DOHH2 (cell line): Measurements from ENCODE around the gene AMZ1.

Source experiments
- H3F3A ChIP-seq: fragments of 200-600 bp; sonication (generic), shearing (Covaris generic); 2 replicates; pipeline ENCODE4 v1.6.0; 2016; ENCODE audit warnings: antibody characterized with exemption, mild to moderate bottlenecking; ENCODE audit not compliant: control insufficient read depth, insufficient read depth
- H3K27ac ChIP-seq: fragments of 200-600 bp; sonication (generic); 2 replicates; pipeline ENCODE4 v1.5.1; 2014; ENCODE audit warnings: low read depth, mild to moderate bottlenecking, low read length, moderate library complexity
- H3K27me3 ChIP-seq: fragments of 200-600 bp; sonication (generic); 2 replicates; pipeline ENCODE4 v1.6.1; 2014; ENCODE audit warnings: mild to moderate bottlenecking, low read length, mixed read lengths; ENCODE audit not compliant: control insufficient read depth
- H3K36me3 ChIP-seq: fragments of 200-600 bp; sonication (generic); 2 replicates; pipeline ENCODE4 v1.6.1; 2014; ENCODE audit warnings: mild to moderate bottlenecking, low read length, moderate library complexity, mixed read lengths; ENCODE audit not compliant: control insufficient read depth
- H3K4me1 ChIP-seq: fragments of 200-600 bp; sonication (generic); 2 replicates; pipeline ENCODE4 v1.6.1; 2014; ENCODE audit warnings: mild to moderate bottlenecking, low read length, mixed read lengths; ENCODE audit not compliant: control insufficient read depth
- H3K4me2 ChIP-seq: fragments of 200-600 bp; sonication (generic); 2 replicates; pipeline ENCODE4 v1.6.0; 2014; ENCODE audit warnings: mild to moderate bottlenecking, low read length, moderate library complexity
- H3K4me3 ChIP-seq: fragments of 200-600 bp; sonication (generic); 2 replicates; pipeline ENCODE4 v1.5.1; 2014; ENCODE audit warnings: mild to moderate bottlenecking, low read length, mixed read lengths
- H3K79me2 ChIP-seq: fragments of 200-600 bp; sonication (generic); 2 replicates; pipeline ENCODE4 v1.6.1; 2014; ENCODE audit warnings: mild to moderate bottlenecking, low read length, mixed read lengths; ENCODE audit not compliant: control insufficient read depth
- H3K9me2 ChIP-seq: fragments of 200-600 bp; sonication (generic); replicated peaks from 2 replicates; pipeline ENCODE4 v1.6.1; 2014; ENCODE audit warnings: mild to moderate bottlenecking, low read length, mixed read lengths; ENCODE audit not compliant: control insufficient read depth
- H3K9me3 ChIP-seq: fragments of 200-600 bp; sonication (generic); 2 replicates; pipeline ENCODE4 v1.6.1; 2014; ENCODE audit warnings: antibody characterized with exemption, low read length, mixed read lengths; ENCODE audit not compliant: control insufficient read depth, insufficient read depth
- H4K20me1 ChIP-seq: fragments of 200-600 bp; sonication (generic); 2 replicates; pipeline ENCODE4 v1.6.0; 2014; ENCODE audit warnings: low read depth, mild to moderate bottlenecking, antibody characterized with exemption, low read length, moderate library complexity; ENCODE audit not compliant: control insufficient read depth, insufficient read depth
- CTCF ChIP-seq: fragments of 200-600 bp; sonication (generic); IDR thresholded peaks from one replicate; pipeline ENCODE4 v1.5.1; 2014; ENCODE audit warnings: antibody characterized with exemption, mild to moderate bottlenecking, low read depth, low read length; ENCODE audit not compliant: poor library complexity, severe bottlenecking
- EZH2phosphoT487 ChIP-seq: fragments of 200-600 bp; sonication (generic); IDR thresholded peaks from 2 replicates; pipeline ENCODE4 v1.6.1; 2017; ENCODE audit warnings: borderline replicate concordance, mild to moderate bottlenecking, antibody characterized with exemption, low read length, moderate library complexity, mixed read lengths

Gene AMZ1

DNA sequence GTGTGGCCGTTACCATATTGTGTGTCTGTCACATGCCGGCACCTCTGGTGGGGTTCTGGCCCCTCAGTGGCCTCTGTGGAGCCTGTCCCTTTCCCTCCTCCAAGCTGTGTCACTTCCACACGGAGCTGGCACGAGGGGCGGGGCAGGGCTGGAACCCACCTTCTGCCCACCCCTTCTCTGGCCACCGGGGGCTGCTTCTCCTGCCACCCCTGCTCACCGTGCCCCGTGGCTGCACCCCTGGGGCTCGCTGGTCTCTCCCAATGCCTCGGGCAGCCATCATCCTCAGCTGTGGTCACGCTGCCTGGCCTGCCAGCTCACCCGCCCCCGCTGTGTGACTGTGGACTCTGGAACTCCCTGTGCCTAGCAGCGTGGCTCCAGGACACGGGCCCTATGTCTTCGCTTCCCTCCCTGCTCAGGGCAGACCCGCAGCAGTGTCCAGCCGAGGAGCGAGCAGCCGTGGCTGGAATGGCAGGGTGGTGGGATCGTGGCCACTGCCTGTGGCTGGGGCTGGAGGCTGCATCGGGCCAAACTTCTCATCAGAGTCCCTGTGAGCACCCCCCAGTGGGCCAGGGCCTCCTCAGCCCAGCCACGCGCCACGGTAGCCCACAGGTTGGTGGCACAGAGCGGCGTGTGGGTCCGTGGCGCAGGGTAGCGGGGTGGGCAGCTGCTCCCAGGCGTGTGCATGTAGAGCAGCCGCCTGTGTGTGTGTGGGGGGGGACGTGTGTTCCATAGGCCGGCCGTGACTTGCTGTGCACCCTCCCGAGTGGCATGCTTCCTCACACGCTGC, 48.1 kb upstream of the AMZ1 start:
- no peak for TF ChIP-seq CTCF
- no peak for TF ChIP-seq EZH2phosphoT487
- Histone ChIP-seq H3K79me2 (no peaks in the 10 kb centered on the region), H3K9me3 (no peaks in the 10 kb centered on the region), H3K27ac (no peak overlapping the region), H3K27me3 (no peaks in the 10 kb centered on the region), H3F3A (peaks cover 4% of the 10 kb centered on the region), H3K36me3 (no peaks in the 10 kb centered on the region), H3K9me2 (no peaks in the 10 kb centered on the region), H3K4me2 (no peak overlapping the region), H4K20me1 (0 out of 2 replicates have a peak, but pooled peaks cover 4% of the 10 kb centered on the region), H3K4me1 (peaks cover 57% of the 10 kb centered on the region), H3K4me3 (no peak overlapping the region)

- Histone ChIP-seq H3K27ac (no peak overlapping the region), H3K36me3 (no peaks in the 10 kb centered on the region), H3K4me3 (no peak overlapping the region), H3F3A (peaks cover 4% of the 10 kb centered on the region), H3K9me3 (no peaks in the 10 kb centered on the region), H3K4me1 (peaks cover 63% of the 10 kb centered on the region), H3K4me2 (peak overlapping the region; percentile 75; the same call in 1 of the 2 replicates), H4K20me1 (0 out of 2 replicates have a peak, but pooled peaks cover 2% of the 10 kb centered on the region), H3K79me2 (no peaks in the 10 kb centered on the region), H3K27me3 (no peaks in the 10 kb centered on the region), H3K9me2 (no peaks in the 10 kb centered on the region)
- TF ChIP-seq CTCF (no peak), EZH2phosphoT487 (no peak)
Observed at GRCh38 chr7:2640482-2640830, 47.5 kb upstream of the AMZ1 start.

DNA sequence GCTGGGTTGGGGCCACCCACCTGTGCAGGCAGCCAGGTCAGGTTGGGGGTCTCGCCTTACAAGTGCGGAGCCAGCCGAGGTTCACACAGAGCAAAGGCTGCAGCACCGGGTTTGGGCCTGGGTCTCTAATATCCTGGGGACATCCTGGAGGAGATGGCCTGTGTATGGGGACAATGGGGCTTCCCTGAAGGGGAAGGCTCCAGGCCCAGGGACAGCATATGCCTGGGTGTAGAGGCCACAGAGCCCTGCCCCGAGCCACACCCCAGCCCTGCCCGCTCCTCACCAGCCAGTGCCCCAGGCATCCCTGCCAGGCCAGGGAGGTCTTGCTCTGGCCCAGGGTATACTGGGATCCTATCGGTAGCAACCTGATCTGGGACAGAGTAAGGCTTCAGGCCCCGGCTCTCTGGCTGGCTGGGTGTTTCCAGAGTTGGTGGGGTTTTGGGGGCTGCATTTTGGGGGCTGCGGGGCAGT, 47.1 kb upstream of the AMZ1 start:
- Histone ChIP-seq H3K27me3 (no peaks in the 10 kb centered on the region), H3K9me2 (no peaks in the 10 kb centered on the region), H4K20me1 (no peaks in the 10 kb centered on the region), H3F3A (peaks cover 4% of the 10 kb centered on the region), H3K79me2 (no peaks in the 10 kb centered on the region), H3K4me2 (peak overlapping the region; percentile 75), H3K27ac (peak overlapping the region; percentile 48; the same call in 1 of the 2 replicates), H3K9me3 (no peaks in the 10 kb centered on the region), H3K4me1 (peaks cover 67% of the 10 kb centered on the region), H3K4me3 (peak overlapping the region; percentile 53), H3K36me3 (no peaks in the 10 kb centered on the region)
- TF ChIP-seq EZH2phosphoT487 (no peak), CTCF (no peak)
